Nephron (organoid): Measurements from ENCODE around the gene TAF1.

Source experiments
- H3K27ac Mint-ChIP-seq, 3 experiments: 2 replicates each; pipeline ENCODE4 v1.8.0; 2020; ENCODE audit warnings: mixed read lengths in 3 of 3, mild to moderate bottlenecking in 2 of 3, moderate library complexity in 1 of 3
- H3K27me3 Mint-ChIP-seq: 2 replicates; pipeline ENCODE4 v1.8.0; 2021; ENCODE audit warnings: low read depth, mild to moderate bottlenecking, moderate library complexity, mixed read lengths
- H3K36me3 Mint-ChIP-seq: 2 replicates; pipeline ENCODE4 v1.8.0; 2020; ENCODE audit warnings: low read depth, mixed read lengths
- H3K4me1 Mint-ChIP-seq: 2 replicates; pipeline ENCODE4 v1.8.0; 2020; ENCODE audit warnings: mixed read lengths
- H3K4me3 Mint-ChIP-seq, 3 experiments: 2 replicates each; pipeline ENCODE4 v1.8.0; 2020; ENCODE audit warnings: mild to moderate bottlenecking in 3 of 3, mixed read lengths in 3 of 3, moderate library complexity in 2 of 3
- H3K9me3 Mint-ChIP-seq: 2 replicates; pipeline ENCODE4 v1.8.0; 2020; ENCODE audit warnings: mixed read lengths
- TF ChIP-seq, protein P1 (sequence below), 3 experiments: fragments of 200-600 bp; sonication (generic); IDR thresholded peaks; one replicate each; pipeline ENCODE4 v1.5.0; 2021; ENCODE audit warnings: antibody characterized with exemption in 3 of 3; ENCODE audit not compliant: unreplicated experiment in 3 of 3

Gene TAF1

DNA sequence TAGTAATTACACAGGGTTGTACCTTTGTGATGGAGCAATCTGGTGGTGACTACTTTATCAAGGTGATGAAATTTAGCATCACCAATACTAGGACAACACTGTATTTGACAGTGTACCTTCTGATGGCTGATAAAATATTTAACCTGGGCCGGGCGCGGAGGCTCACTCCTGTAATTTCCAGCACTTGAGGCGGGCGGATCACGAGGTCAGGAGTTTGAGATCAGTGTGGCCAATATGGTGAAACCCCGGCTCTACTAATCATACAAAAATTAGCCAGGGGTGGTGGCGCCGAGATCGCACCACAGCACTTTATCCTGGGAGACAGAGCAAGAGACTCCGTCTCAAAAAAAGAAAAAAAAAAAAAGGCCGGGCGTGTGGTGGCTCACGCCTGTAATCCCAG, 1.9 kb upstream of the TAF1 start:
- TF ChIP-seq, protein P1, sequence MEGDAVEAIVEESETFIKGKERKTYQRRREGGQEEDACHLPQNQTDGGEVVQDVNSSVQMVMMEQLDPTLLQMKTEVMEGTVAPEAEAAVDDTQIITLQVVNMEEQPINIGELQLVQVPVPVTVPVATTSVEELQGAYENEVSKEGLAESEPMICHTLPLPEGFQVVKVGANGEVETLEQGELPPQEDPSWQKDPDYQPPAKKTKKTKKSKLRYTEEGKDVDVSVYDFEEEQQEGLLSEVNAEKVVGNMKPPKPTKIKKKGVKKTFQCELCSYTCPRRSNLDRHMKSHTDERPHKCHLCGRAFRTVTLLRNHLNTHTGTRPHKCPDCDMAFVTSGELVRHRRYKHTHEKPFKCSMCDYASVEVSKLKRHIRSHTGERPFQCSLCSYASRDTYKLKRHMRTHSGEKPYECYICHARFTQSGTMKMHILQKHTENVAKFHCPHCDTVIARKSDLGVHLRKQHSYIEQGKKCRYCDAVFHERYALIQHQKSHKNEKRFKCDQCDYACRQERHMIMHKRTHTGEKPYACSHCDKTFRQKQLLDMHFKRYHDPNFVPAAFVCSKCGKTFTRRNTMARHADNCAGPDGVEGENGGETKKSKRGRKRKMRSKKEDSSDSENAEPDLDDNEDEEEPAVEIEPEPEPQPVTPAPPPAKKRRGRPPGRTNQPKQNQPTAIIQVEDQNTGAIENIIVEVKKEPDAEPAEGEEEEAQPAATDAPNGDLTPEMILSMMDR (IDR thresholded peaks at IDR 0.05; ENCODE audit: unreplicated experiment in 3 of 3) = no peak
- Mint-ChIP-seq H3K4me1 (peaks cover 18% of the 10 kb centered on the region), H3K27me3 (no peaks in the 10 kb centered on the region), H3K4me3 (peak overlapping the region; percentile 75 to 99 (median 99)), H3K36me3 (peaks cover 13% of the 10 kb centered on the region), H3K9me3 (peaks cover 6% of the 10 kb centered on the region), H3K27ac (peak overlapping the region in 2 of 3 experiments; percentile 20 to 38)

GRCh38 chrX:71365356-71365874, 742 bp upstream of the TAF1 start:
- TF ChIP-seq, protein P1 (IDR thresholded peaks at IDR 0.05; ENCODE audit: unreplicated experiment in 3 of 3) = no peak
- H3K4me3 Mint-ChIP-seq = peak overlapping the region; percentile 99 to 100 (median 99)
- no peaks in the 10 kb centered on the region for H3K27me3 Mint-ChIP-seq
- H3K4me1 Mint-ChIP-seq = peaks cover 18% of the 10 kb centered on the region
- peak overlapping the region; percentile 98 to 99 (median 99) for H3K27ac Mint-ChIP-seq
- peaks cover 6% of the 10 kb centered on the region for H3K9me3 Mint-ChIP-seq
- peaks cover 14% of the 10 kb centered on the region for H3K36me3 Mint-ChIP-seq

GRCh38 chrX:71366674-71367256, 608 bp downstream of the TAF1 start:
- Mint-ChIP-seq H3K27ac (peak overlapping the region; percentile 98 to 99 (median 99)), H3K36me3 (peaks cover 23% of the 10 kb centered on the region), H3K9me3 (peaks cover 9% of the 10 kb centered on the region)

GRCh38 chrX:71367396-71367795, 1.2 kb downstream of the TAF1 start:
- no peaks in the 10 kb centered on the region for H3K27me3 Mint-ChIP-seq
- H3K4me3 Mint-ChIP-seq = peak overlapping the region; percentile 99 to 100 (median 99)
- peaks cover 9% of the 10 kb centered on the region for H3K9me3 Mint-ChIP-seq
- H3K4me1 Mint-ChIP-seq = peaks cover 23% of the 10 kb centered on the region
- TF ChIP-seq, protein P1 (IDR thresholded peaks at IDR 0.05; ENCODE audit: unreplicated experiment in 3 of 3) = no peak
- peaks cover 24% of the 10 kb centered on the region for H3K36me3 Mint-ChIP-seq
- peak overlapping the region; percentile 98 to 99 (median 99) for H3K27ac Mint-ChIP-seq

More at GRCh38 chrX:71366674-71367256, 608 bp downstream of the TAF1 start:
- TF ChIP-seq, protein P1 (IDR thresholded peaks at IDR 0.05; ENCODE audit: unreplicated experiment in 3 of 3) = no peak
- peak overlapping the region; percentile 99 to 100 (median 99) for H3K4me3 Mint-ChIP-seq
- H3K4me1 Mint-ChIP-seq = peaks cover 23% of the 10 kb centered on the region
- no peaks in the 10 kb centered on the region for H3K27me3 Mint-ChIP-seq

DNA sequence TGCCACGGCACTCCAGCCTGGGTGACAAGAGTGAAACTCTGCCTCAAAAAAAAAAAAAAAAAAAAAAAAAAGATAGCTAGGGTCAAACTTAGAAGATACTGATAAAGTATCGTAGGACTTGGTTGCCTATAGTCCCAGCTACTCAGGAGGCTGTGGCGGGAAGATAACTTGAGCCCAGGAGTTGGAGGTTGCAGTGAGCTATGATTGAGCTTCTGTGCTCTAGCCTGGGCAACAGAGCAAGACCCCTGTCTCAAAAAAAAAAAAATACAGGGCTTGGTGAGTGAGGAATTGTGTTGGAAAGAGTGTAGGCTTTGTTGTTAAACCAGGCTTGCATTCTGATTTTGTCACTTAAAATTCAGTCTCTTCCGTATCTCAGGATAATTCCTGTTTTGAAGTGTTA, 6.2 kb downstream of the TAF1 start:
- H3K4me3 Mint-ChIP-seq = no peak overlapping the region
- H3K4me1 Mint-ChIP-seq = peaks cover 15% of the 10 kb centered on the region

More for the DNA sequence above, 6.2 kb downstream of the TAF1 start:
- H3K36me3 Mint-ChIP-seq = peaks cover 50% of the 10 kb centered on the region
- peaks cover 9% of the 10 kb centered on the region for H3K9me3 Mint-ChIP-seq
- no peaks in the 10 kb centered on the region for H3K27me3 Mint-ChIP-seq
- no peak overlapping the region for H3K27ac Mint-ChIP-seq
- TF ChIP-seq, protein P1 (IDR thresholded peaks at IDR 0.05; ENCODE audit: unreplicated experiment in 3 of 3) = no peak
